ENCODE results near the gene TMEM236.

Gene TMEM236

GRCh38 chr10:17819836-17820235, 67.8 kb downstream of the TMEM236 start:
- Histone ChIP-seq H3K27me3 (ENCODE audit: low read depth, low read length) (no peaks in the 10 kb centered on the region; the same call in 1 of the 2 replicates), H3K9me3 (ENCODE audit: insufficient read depth, low read length) (no peaks in the 10 kb centered on the region), H4K20me1 (ENCODE audit: insufficient read depth, low read length) (no peaks in the 10 kb centered on the region), H3K4me3 (ENCODE audit: low read length) (no peak overlapping the region), H3K79me2 (ENCODE audit: low read length) (no peaks in the 10 kb centered on the region), H3K27ac (ENCODE audit: low read length) (no peak overlapping the region), H3K4me2 (ENCODE audit: low read length) (no peak overlapping the region), H3K36me3 (replicated peaks; ENCODE audit: low read depth, low read length) (no peaks in the 10 kb centered on the region), H3K4me1 (ENCODE audit: low read length) (peaks cover 30% of the 10 kb centered on the region), H2AFZ (ENCODE audit: low read depth, low read length) (no peak overlapping the region), H3K9ac (ENCODE audit: low read length) (no peak overlapping the region)
- TF ChIP-seq CTCF (IDR thresholded peaks at IDR 0.05; ENCODE audit: low read depth, low read length) = no peak
- no peak for TF ChIP-seq EZH2phosphoT487 (IDR thresholded peaks at IDR 0.05; ENCODE audit: low read depth)

DNA sequence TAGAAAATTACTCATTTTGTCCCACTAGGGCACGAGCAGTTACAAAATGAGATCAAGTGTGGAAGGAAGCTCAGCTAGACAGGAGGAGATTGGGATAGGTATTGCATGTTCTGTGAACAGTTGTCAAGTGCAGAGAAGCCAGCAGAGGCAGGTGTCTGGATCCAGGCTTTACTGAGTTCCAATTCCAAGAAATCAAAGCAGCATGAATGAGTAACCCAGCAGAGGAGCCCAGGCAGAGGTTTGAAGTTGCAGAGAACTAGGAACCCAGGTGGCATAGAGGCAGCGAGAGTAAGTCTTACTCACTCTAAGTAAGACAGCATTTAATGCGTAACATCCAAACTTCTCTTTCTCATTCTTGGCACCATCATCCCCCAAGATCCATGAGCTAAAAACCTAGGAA, 68.9 kb downstream of the TMEM236 start:
- Histone ChIP-seq H3K4me2 (ENCODE audit: low read length) (no peak overlapping the region), H3K36me3 (replicated peaks; ENCODE audit: low read depth, low read length) (no peaks in the 10 kb centered on the region), H2AFZ (ENCODE audit: low read depth, low read length) (no peak overlapping the region), H3K4me3 (ENCODE audit: low read length) (no peak overlapping the region), H3K4me1 (ENCODE audit: low read length) (peaks cover 18% of the 10 kb centered on the region), H3K79me2 (ENCODE audit: low read length) (no peaks in the 10 kb centered on the region), H3K27ac (ENCODE audit: low read length) (no peak overlapping the region), H3K9ac (ENCODE audit: low read length) (no peak overlapping the region), H3K9me3 (ENCODE audit: insufficient read depth, low read length) (no peaks in the 10 kb centered on the region), H4K20me1 (ENCODE audit: insufficient read depth, low read length) (no peaks in the 10 kb centered on the region), H3K27me3 (ENCODE audit: low read depth, low read length) (no peaks in the 10 kb centered on the region; the same call in 1 of the 2 replicates)
- TF ChIP-seq CTCF (IDR thresholded peaks at IDR 0.05; ENCODE audit: low read depth, low read length) (no peak), EZH2phosphoT487 (IDR thresholded peaks at IDR 0.05; ENCODE audit: low read depth) (no peak)

- Histone ChIP-seq H3K9ac (ENCODE audit: low read length) (no peak overlapping the region), H3K4me3 (ENCODE audit: low read length) (no peak overlapping the region)
These were observed 69.9 kb downstream of the TMEM236 start for GRCh38 chr10:17821893-17822292.

GRCh38 chr10:17831341-17831740, 79.3 kb downstream of the TMEM236 start:
- H3K4me3 ChIP-seq (ENCODE audit: low read length) = peak overlapping the region; percentile 60
- H2AFZ ChIP-seq (ENCODE audit: low read depth, low read length) = no peak overlapping the region
- 0 out of 2 replicates have a peak, but pooled peaks cover 4% of the 10 kb centered on the region for H3K9me3 ChIP-seq (ENCODE audit: insufficient read depth, low read length)
- no peak for TF ChIP-seq CTCF (IDR thresholded peaks at IDR 0.05; ENCODE audit: low read depth, low read length)
- no peak for TF ChIP-seq EZH2phosphoT487 (IDR thresholded peaks at IDR 0.05; ENCODE audit: low read depth)
- no peaks in the 10 kb centered on the region for H3K27me3 ChIP-seq (ENCODE audit: low read depth, low read length)
- H3K36me3 ChIP-seq (replicated peaks; ENCODE audit: low read depth, low read length) = no peaks in the 10 kb centered on the region
- H3K4me1 ChIP-seq (ENCODE audit: low read length) = peaks cover 56% of the 10 kb centered on the region
- no peaks in the 10 kb centered on the region for H3K79me2 ChIP-seq (ENCODE audit: low read length)
- H4K20me1 ChIP-seq (ENCODE audit: insufficient read depth, low read length) = no peaks in the 10 kb centered on the region
- peak overlapping the region; percentile 95 for H3K27ac ChIP-seq (ENCODE audit: low read length)
- peak overlapping the region; percentile 80 for H3K4me2 ChIP-seq (ENCODE audit: low read length)
- peak overlapping the region; percentile 58 for H3K9ac ChIP-seq (ENCODE audit: low read length)

More at GRCh38 chr10:17821893-17822292, 69.9 kb downstream of the TMEM236 start:
- TF ChIP-seq EZH2phosphoT487 (IDR thresholded peaks at IDR 0.05; ENCODE audit: low read depth) = no peak
- no peak for TF ChIP-seq CTCF (IDR thresholded peaks at IDR 0.05; ENCODE audit: low read depth, low read length)
- no peak overlapping the region for H2AFZ ChIP-seq (ENCODE audit: low read depth, low read length)
- H3K4me2 ChIP-seq (ENCODE audit: low read length) = no peak overlapping the region
- no peaks in the 10 kb centered on the region for H3K36me3 ChIP-seq (replicated peaks; ENCODE audit: low read depth, low read length)
- H3K4me1 ChIP-seq (ENCODE audit: low read length) = peaks cover 15% of the 10 kb centered on the region
- no peaks in the 10 kb centered on the region for H3K9me3 ChIP-seq (ENCODE audit: insufficient read depth, low read length)
- no peaks in the 10 kb centered on the region for H4K20me1 ChIP-seq (ENCODE audit: insufficient read depth, low read length)
- no peaks in the 10 kb centered on the region; the same call in 1 of the 2 replicates for H3K27me3 ChIP-seq (ENCODE audit: low read depth, low read length)
- H3K27ac ChIP-seq (ENCODE audit: low read length) = no peak overlapping the region
- H3K79me2 ChIP-seq (ENCODE audit: low read length) = no peaks in the 10 kb centered on the region
